Gastroesophageal sphincter (tissue), 4 donors: ENCODE data around the gene MRPL37. TPM values are rescaled to one million over a fixed set of nuclear protein-coding genes. Genes with fewer than 3 reads are reported as not detected.

ENCODE experiments used
- ATAC-seq: fragments of 150-250 bp; one replicate; pipeline ENCODE4 v1.9.1; 2016; ENCODE audit warnings: mild to moderate bottlenecking, moderate library complexity
- H3K27ac ChIP-seq, 4 donors: fragments of 200-600 bp; sonication (generic) in 3 of 4; 1 replicate in 3 of 4; 2 replicates in 1 of 4; pipeline ENCODE4 v1.5.1; 2016 to 2019
- H3K27me3 ChIP-seq: fragments of 200-600 bp; sonication (generic); one replicate; pipeline ENCODE4 v1.5.1; 2019
- H3K36me3 ChIP-seq, 2 donors: fragments of 200-600 bp; sonication (generic); one replicate each; pipeline ENCODE4 v1.5.1; 2019; ENCODE audit warnings: control low read depth in 1 of 2
- H3K4me1 ChIP-seq, 3 donors: fragments of 200-600 bp; sonication (generic); 1 replicate in 2 of 3; 2 replicates in 1 of 3; pipeline ENCODE4 v1.5.1; 2016 to 2019; ENCODE audit warnings: control low read depth in 2 of 3
- H3K4me3 ChIP-seq, 2 donors: fragments of 200-600 bp; sonication (generic); one replicate each; pipeline ENCODE4 v1.5.1; 2019; ENCODE audit warnings: mild to moderate bottlenecking in 1 of 2, moderate library complexity in 1 of 2
- H3K9me3 ChIP-seq, 3 donors: fragments of 200-600 bp; sonication (generic); one replicate each; pipeline ENCODE4 v1.5.1; 2017 to 2019; ENCODE audit warnings: control low read depth in 2 of 3
- CTCF ChIP-seq, 4 experiments: fragments of 200-600 bp in 2 of 4; fragments of 450-650 bp in 2 of 4; sonication (generic) in 1 of 4; IDR thresholded peaks; one replicate each; pipeline ENCODE4 v1.5.1; 2017 to 2019; ENCODE audit warnings: antibody characterized with exemption in 4 of 4, mild to moderate bottlenecking in 2 of 4, moderate library complexity in 2 of 4
- EP300 ChIP-seq: sonication (generic); formaldehyde crosslinking; IDR thresholded peaks from one replicate; pipeline ENCODE4 v1.6.1; 2017; ENCODE audit warnings: antibody characterized with exemption, mild to moderate bottlenecking
- POLR2A ChIP-seq, 2 donors: fragments of 450-650 bp; IDR thresholded peaks; one replicate each; pipeline ENCODE4 v1.6.1; 2017; ENCODE audit warnings: antibody characterized with exemption in 2 of 2, mild to moderate bottlenecking in 2 of 2, moderate library complexity in 1 of 2
- POLR2AphosphoS5 ChIP-seq: sonication (generic); formaldehyde crosslinking; IDR thresholded peaks from one replicate; pipeline ENCODE4 v1.6.1; 2017; ENCODE audit warnings: antibody characterized with exemption
- WGBS, 2 donors: methylation state at CpG; one replicate each; pipeline ENCODE4 v1.1.5; 2018; ENCODE audit warnings: low coverage in 1 of 2; 5-methylcytosine and 5-hydroxymethylcytosine counted together
- total RNA-seq, 4 donors: library from RNA; depleted of rRNA; stranded (reverse); fragments of >200 nt; gene quantifications; one replicate each; pipeline ENCODE4 v1.1.0, GENCODE V29; 2016

Gene MRPL37
- total RNA-seq, 4 donors from 2014 or later: 37.3 to 64.5 (median 52.0) TPM

GRCh38 chr1:54266908-54267307, 66.9 kb downstream of the MRPL37 start:
- no peak overlapping the region for H3K27ac ChIP-seq
- H3K27me3 ChIP-seq: no peaks in the 10 kb centered on the region
- no peak overlapping the region for H3K4me3 ChIP-seq
- peaks cover 0 to 64% (median 16%) of the 10 kb centered on the region in 3 donors for H3K4me1 ChIP-seq
- no peak for TF ChIP-seq EP300
- no peak for TF ChIP-seq POLR2A (IDR thresholded peaks at IDR 0.05)
- TF ChIP-seq CTCF (IDR thresholded peaks at IDR 0.05): no peak
- TF ChIP-seq POLR2AphosphoS5: no peak
- 30 to 60% methylated on average over 1 to 2 of the region's 5 CpGs for WGBS, 2 donors
- H3K36me3 ChIP-seq: peaks cover 0 to 6% of the 10 kb centered on the region in 2 donors
- ATAC-seq: no peak
- no peaks in the 10 kb centered on the region for H3K9me3 ChIP-seq

Other genes starting within 250 kb of the MRPL37 start
- not detected for gene LDLRAD1, start 182.0 kb upstream of the MRPL37 start, total RNA-seq
- gene TMEM59, start 147.0 kb upstream of the MRPL37 start, total RNA-seq: 100 to 1,000 TPM; 238 to 466 (median 352) TPM
- 10 to 100 TPM in 1 of 4 donors, 1 to 10 TPM in 3; 3.6 to 10.2 (median 9.1) TPM for gene TCEANC2, start 146.6 kb upstream of the MRPL37 start, total RNA-seq
- under 1 TPM in 2 of 4 donors, not detected in 2; 0.13 to 0.23 TPM for gene CDCP2, start 47.2 kb upstream of the MRPL37 start, total RNA-seq
- gene CYB5RL, start 137 bp upstream of the MRPL37 start, total RNA-seq: 1 to 10 TPM; 2.2 to 4.1 (median 3.0) TPM
- gene SSBP3, start 206.2 kb downstream of the MRPL37 start, total RNA-seq: 10 to 100 TPM; 40.8 to 46.7 (median 45.5) TPM